ENCODE measurements around the gene RAI1.

The RAI1 gene

GRCh38 chr17:17847118-17847689, 165.9 kb downstream of the RAI1 start:
- no peak for DNase-seq (ENCODE audit: low spot score)

DNA sequence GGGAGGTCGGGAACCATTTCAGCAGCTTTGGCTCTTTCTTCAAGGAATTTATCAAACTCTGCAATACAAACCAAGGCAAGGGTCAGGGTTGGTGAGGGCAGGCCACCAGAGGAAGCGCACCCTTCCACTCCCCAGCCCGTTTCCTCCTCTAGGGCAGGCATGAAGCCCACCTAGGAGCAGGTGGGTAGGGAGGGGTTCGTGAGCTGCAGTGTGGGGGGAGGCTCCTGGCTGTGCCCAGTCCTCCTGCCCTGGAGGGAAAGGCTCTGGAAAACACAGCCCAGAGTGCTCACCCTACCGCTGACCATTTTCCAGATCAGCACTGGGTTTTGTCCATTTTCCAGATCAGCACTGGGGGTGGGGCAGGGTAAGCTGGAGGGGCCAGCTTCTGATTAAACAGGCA, 166.5 kb downstream of the RAI1 start:
- no peak for DNase-seq (ENCODE audit: low spot score)

DNA sequence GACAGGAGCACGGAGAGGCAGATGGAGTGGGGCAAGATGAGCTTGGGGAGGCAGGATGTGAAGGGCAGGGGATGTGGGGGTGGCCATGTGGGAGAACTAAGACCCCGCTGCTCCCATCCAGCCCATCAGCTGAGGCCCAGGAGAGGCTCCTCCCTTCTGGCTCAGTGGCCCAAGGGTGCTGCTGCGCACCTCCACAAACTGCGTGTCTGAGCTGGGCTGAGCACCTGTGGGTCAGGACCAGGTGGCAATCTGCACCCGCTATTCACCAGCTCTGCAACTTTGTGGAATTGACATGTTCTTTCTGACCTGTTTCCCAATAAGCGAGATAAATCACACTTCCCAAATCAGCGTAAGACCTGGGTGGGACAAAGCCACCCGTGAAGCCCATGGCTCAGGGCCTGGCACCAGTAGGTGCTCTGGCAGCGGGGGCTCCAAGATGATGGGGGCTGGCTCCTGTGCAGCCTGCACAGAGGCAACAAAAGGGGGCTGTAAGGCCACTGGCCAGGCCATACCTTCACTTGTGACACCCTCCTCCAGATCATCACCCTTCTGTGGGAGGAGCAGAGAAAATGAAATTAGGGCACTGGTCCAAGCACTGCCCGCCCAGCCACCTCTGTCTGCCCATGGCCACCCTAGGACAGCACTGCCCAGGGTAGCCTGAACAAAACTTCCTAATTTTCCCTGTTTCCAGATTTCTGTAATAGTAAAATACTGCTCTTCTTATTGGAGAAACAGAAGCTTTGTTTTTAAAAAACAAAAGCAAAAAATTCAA, 167.2 kb downstream of the RAI1 start:
- no peak for DNase-seq (ENCODE audit: low spot score)

DNA sequence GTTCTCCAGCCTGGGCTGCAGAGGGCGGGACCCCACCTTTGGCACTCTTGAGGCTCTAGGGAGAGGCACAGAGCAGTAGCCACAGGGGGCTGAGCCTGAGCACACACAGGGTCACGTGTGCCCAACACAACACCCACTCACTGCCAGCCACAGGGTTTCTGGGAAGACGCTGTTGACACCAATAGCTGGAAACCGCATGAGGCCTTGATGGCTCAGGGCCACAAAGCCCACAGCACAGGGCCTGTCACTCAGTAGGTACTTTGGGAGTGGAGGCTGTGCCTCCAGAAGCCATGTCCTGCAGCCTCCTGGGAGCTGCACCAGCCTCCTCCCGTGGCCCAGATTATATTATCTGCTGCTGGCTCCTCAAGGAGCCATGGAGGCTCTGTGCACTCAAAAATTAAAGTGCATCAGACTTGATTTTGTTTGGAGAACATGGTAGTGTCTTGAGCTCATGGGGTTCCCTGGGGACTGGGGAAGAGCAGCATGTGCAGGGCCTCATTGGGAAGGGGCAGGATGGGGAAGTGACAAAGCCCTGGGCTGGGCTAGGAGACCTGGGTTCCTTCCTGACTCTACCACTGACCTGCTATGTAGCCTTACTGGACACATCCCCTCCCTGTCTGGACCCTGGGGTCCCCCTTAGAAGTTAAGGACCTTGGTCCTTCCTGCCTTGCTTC, 168.0 kb downstream of the RAI1 start:
- no peak for DNase-seq (ENCODE audit: low spot score)

- DNase-seq (ENCODE audit: low spot score) = peak; percentile 50
Measured at GRCh38 chr17:17849845-17850373, 168.7 kb downstream of the RAI1 start.

DNA sequence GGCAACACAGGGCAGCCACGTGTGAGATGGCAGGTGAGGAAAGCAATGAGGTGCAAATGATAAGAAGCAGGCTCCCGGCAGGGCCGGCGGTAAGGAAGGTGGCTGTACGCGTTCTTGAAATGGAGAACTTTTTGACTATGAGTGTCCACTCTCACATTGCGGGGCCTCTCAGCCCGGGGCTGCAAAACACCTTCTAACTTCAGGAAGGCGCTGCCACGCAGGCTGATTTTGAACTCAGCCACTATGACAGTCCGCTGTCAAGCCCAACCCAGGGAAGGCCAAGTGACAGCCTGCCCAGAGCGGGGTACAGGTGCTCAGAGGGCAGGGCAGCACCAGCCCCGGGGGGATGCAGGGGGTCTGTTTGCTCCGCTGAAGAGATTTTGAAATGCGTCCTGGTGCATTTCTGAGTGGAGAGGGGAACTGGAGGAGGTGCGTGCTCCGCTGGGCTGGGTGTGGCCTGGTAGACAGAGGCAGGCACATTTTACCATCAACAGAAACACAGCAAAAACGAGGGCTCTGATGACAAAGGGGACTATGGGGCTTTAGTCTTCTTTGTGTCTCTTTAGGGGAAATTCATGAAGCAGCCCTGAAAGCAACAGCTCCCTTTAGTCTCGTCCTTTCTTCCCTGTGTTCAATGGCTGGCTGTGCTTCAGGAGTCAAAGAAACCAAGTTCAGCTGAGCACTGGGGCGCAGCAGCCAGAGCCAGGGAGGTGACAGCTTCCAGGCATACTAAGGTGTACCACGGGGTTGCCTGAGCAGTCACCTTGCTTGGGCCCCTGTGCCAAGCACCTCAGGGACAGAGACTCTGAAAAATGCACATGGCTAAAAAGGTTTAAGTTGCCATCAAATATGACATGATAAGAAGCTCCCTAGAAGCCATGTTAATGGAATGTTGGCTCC, 170.1 kb downstream of the RAI1 start:
- DNase-seq (ENCODE audit: low spot score) = no peak

GRCh38 chr17:17852930-17853329, 171.7 kb downstream of the RAI1 start:
- no peak for DNase-seq (ENCODE audit: low spot score)

DNA sequence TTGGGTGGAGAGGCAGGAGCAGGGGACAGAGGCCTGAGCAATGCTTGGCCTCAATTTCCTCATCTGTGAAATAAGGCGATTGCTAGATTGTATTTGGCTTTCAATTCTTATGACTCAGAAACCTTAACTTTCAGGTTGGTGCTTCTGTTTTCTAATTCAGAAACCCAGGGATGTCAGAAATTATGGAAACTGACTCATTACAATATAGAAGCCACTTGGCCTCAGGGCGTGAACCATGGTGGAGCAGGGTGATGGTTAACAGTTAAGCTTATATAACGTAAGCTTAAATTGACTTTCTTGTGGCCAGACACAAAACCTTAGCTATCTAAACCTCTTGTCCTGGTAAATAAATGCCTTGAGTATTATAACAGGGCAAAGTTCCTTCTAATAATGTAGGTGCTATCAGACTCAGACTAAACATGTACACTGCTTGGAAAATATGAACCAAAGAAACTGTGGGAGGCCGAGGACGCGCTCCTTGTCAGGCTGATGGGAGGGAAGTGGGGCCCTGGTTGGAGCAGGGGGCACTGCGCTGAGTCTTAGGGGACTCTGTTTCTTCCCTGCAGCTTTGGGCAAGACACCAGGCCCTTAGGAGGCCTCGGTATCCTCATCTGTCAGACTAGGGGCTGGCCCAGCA, 172.7 kb downstream of the RAI1 start:
- no peak for DNase-seq (ENCODE audit: low spot score)

DNA sequence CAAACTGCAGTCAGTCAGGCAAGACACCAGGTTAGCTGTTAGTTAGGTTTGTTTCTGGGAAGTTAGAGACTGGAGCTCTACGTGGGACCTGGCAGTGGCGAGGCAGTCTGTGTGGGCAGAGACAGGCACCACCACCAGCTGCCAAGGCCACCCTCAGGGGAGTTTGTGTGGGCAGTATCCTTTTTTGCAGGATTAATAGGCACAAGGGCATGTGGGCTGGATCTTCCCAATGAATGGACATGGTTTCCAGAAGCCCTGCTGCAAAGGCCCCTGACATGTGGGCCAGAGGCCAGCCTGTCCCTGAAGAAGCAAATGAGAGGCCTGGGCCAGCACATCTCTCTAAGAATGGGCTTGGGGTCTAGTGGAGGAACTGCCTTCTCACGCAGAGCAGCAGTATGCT, 174.7 kb downstream of the RAI1 start:
- DNase-seq (ENCODE audit: low spot score) = no peak

DNA sequence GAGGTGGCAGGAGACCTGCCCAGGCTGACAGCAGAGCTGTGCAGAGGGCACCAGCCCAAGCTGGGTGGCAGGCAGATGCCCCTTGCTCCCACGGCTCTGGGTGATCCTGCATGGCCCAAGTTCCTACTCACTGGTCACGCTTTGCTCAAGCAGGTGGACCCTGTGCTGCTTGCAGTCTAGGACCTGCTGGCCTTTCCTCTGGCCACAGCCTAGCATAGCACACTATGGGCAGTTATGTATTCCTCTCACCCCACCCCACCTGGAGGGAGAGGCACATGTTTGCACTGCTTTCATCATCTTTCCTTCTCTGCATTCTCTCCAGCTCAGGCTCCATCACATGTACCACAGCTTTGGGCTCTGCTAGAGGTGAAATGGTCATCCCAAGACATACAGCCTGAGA, 175.1 kb downstream of the RAI1 start:
- DNase-seq (ENCODE audit: low spot score) = peak; percentile 39

GRCh38 chr17:17857496-17857895, 176.2 kb downstream of the RAI1 start:
- DNase-seq (ENCODE audit: low spot score) = no peak

- peak; percentile 90 for DNase-seq (ENCODE audit: low spot score)
Measured at GRCh38 chr17:17859909-17860765, 178.9 kb downstream of the RAI1 start.

DNA sequence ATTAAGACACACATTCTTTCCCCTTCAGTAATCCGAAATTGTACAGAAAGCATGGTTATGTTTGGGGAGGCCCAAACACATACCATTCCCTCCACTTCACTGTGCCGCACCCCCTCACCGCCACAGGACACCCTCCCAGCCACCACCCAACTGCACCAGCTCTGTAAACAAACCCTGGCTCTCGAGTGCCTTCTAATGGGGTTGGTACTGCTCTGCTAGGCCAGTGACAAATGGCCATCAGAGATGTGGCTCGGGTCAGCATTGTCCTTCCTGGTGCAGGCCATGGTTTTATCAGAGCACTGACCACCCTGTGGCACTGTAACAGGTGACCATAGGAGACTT, 179.5 kb downstream of the RAI1 start:
- no peak for DNase-seq (ENCODE audit: low spot score)
